ENCODE results near the gene MYBPC2. TPM values are rescaled to one million over a fixed set of nuclear protein-coding genes. Genes with fewer than 3 reads are reported as not detected.

Gene MYBPC2
- total and polyA plus RNA-seq, 9 of the 15 experiments (the other 6 are each of a cell fraction or from before 2014, with no cell fraction given), result 0.01 to 0.14 (median 0.04) TPM; not detected in 6

DNA sequence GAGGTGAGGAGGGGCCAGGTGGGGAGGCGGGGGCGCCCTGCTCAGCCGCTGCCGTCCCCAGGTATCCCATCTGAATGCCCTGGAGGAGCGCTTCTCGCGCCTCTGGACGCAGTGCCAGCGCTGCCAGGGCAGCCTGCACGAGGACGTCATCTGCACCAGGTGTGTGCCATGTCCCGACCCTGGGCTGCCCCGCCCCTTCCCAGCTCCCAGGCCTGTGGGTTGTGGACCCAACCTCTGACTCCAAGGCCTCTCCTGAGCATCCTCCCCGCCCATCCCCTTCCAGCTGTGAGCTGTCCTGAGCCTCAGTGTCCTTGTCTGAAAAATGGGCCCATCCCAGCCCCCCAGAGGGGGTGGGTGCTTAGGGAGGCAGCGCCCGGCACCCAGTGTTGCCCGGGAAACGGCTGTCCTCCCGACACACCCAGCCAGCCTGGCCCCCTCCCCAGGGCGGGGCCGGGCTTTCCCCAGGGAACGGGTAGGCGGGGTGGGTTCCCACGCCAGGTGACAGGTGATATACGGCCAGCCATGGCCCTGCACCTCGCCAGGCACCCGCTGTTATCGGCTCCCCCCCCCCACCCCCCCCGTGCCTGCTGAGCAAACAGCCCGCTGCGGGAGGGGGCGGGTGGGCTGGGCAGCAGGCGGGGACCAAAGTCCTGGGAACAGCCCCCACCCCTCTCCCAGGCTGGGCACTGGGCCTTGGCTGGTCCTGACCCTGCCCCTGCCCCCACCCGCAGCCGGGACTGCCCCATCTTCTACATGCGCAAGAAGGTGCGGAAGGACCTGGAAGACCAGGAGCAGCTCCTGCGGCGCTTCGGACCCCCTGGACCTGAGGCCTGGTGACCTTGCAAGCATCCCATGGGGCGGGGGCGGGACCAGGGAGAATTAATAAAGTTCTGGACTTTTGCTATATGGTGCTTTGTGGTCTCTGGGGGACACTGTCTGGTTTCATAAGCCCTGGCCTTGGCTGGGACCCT lies 15.3 kb upstream of the MYBPC2 start (continued):
- TF ChIP-seq, protein P1, sequence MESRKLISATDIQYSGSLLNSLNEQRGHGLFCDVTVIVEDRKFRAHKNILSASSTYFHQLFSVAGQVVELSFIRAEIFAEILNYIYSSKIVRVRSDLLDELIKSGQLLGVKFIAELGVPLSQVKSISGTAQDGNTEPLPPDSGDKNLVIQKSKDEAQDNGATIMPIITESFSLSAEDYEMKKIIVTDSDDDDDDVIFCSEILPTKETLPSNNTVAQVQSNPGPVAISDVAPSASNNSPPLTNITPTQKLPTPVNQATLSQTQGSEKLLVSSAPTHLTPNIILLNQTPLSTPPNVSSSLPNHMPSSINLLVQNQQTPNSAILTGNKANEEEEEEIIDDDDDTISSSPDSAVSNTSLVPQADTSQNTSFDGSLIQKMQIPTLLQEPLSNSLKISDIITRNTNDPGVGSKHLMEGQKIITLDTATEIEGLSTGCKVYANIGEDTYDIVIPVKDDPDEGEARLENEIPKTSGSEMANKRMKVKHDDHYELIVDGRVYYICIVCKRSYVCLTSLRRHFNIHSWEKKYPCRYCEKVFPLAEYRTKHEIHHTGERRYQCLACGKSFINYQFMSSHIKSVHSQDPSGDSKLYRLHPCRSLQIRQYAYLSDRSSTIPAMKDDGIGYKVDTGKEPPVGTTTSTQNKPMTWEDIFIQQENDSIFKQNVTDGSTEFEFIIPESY (CRISPR knock-in tag; IDR thresholded peaks at IDR 0.05), result peak; percentile 29; the same call in 1 of the 2 replicates
- TF ChIP-seq RBBP5 (IDR thresholded peaks at IDR 0.05; ENCODE audit: borderline replicate concordance, insufficient read depth, low read length, poor library complexity, severe bottlenecking) (no peak), DNMT1 (IDR thresholded peaks at IDR 0.05) (no peak), SMARCB1 (IDR thresholded peaks at IDR 0.05; ENCODE audit: insufficient read length, low read depth) (no peak), IFI16 (CRISPR knock-in tag; IDR thresholded peaks at IDR 0.05) (no peak), EZH2 (IDR thresholded peaks at IDR 0.05; ENCODE audit: borderline replicate concordance, low read depth, low read length) (no peak), ZNF263 (CRISPR knock-in tag; IDR thresholded peaks at IDR 0.05; ENCODE audit: borderline replicate concordance) (no peak), YY1 (IDR thresholded peaks at IDR 0.05; ENCODE audit: borderline replicate concordance in 1 of 3, control insufficient read depth in 1 of 3, extremely low read depth in 1 of 3, insufficient read depth in 3 of 3, insufficient read length in 1 of 3, insufficient replicate concordance in 2 of 3, low read depth in 1 of 3, low read length in 2 of 3) (no peak), ZNF41 (CRISPR knock-in tag; conservative IDR thresholded peaks at IDR 0.05) (no peak), KAT2B (IDR thresholded peaks at IDR 0.05; ENCODE audit: low read depth, low read length) (no peak), POLR2G (IDR thresholded peaks at IDR 0.05; ENCODE audit: low read depth, low read length) (peak; percentile 52; the same call in 1 of the 2 replicates), TRIM24 (IDR thresholded peaks at IDR 0.05) (no peak), ZNF79 (CRISPR knock-in tag; IDR thresholded peaks at IDR 0.05; ENCODE audit: low read depth) (no peak), NUFIP1 (IDR thresholded peaks at IDR 0.05; ENCODE audit: partially characterized antibody) (no peak), SNRNP70 (optimal IDR thresholded peaks at IDR 0.05; ENCODE audit: low read depth, low read length) (no peak), CCNT2 (IDR thresholded peaks at IDR 0.05; ENCODE audit: borderline replicate concordance, extremely low read depth, insufficient read length, low read depth, low read length) (no peak), TEAD1 (CRISPR knock-in tag; IDR thresholded peaks at IDR 0.05) (no peak), CHD2 (IDR thresholded peaks at IDR 0.05; ENCODE audit: low read depth, low read length) (no peak), CCAR2 (IDR thresholded peaks at IDR 0.05; ENCODE audit: low read depth, low read length) (no peak), KDM1A (IDR thresholded peaks at IDR 0.05) (peak in 1 of 2 experiments; percentile 47; a peak in 1 of 4 replicates), ZNF311 (CRISPR knock-in tag; IDR thresholded peaks at IDR 0.05) (no peak), RBM15 (IDR thresholded peaks at IDR 0.05; ENCODE audit: insufficient read depth, low read length) (no peak)
- TF ChIP-seq, protein P2, sequence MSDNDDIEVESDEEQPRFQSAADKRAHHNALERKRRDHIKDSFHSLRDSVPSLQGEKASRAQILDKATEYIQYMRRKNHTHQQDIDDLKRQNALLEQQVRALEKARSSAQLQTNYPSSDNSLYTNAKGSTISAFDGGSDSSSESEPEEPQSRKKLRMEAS (CRISPR knock-in tag; IDR thresholded peaks at IDR 0.05), result no peak
- TF ChIP-seq, protein P3, sequence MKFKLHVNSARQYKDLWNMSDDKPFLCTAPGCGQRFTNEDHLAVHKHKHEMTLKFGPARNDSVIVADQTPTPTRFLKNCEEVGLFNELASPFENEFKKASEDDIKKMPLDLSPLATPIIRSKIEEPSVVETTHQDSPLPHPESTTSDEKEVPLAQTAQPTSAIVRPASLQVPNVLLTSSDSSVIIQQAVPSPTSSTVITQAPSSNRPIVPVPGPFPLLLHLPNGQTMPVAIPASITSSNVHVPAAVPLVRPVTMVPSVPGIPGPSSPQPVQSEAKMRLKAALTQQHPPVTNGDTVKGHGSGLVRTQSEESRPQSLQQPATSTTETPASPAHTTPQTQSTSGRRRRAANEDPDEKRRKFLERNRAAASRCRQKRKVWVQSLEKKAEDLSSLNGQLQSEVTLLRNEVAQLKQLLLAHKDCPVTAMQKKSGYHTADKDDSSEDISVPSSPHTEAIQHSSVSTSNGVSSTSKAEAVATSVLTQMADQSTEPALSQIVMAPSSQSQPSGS (CRISPR knock-in tag; IDR thresholded peaks at IDR 0.05), result no peak

Measured in K562 (cell line).